Mucosa of descending colon (tissue), 3 donors: Measurements from ENCODE around the gene ABCA4. TPM values are rescaled to one million over a fixed set of nuclear protein-coding genes. Genes with fewer than 3 reads are reported as not detected.

ENCODE experiments used
- ATAC-seq: fragments of 200-7000 bp; cut with Tn5 transposase; one replicate; pipeline ENCODE4 v1.9.1; 2020; ENCODE audit warnings: mild to moderate bottlenecking, moderate library complexity
- DNase-seq, 3 donors: peaks; one replicate each; pipeline ENCODE4 v3.0.0-alpha.2; 2020
- H3K36me3 ChIP-seq: fragments of 200-600 bp; one replicate; pipeline ENCODE4 v1.8.0; 2021; ENCODE audit warnings: low read depth, mild to moderate bottlenecking
- H3K4me1 ChIP-seq: fragments of 200-600 bp; one replicate; pipeline ENCODE4 v1.8.0; 2021; ENCODE audit warnings: low read depth, mild to moderate bottlenecking
- H3K4me3 ChIP-seq: fragments of 200-600 bp; one replicate; pipeline ENCODE4 v1.8.0; 2021; ENCODE audit warnings: mild to moderate bottlenecking
- H3K9me3 ChIP-seq: fragments of 200-600 bp; one replicate; pipeline ENCODE4 v1.8.0; 2021; ENCODE audit warnings: mild to moderate bottlenecking
- CTCF ChIP-seq: fragments of 200-600 bp; IDR thresholded peaks from one replicate; pipeline ENCODE4 v1.8.0; 2022; ENCODE audit warnings: antibody characterized with exemption, mild to moderate bottlenecking
- intact Hi-C, 2 donors: fragments of 100-400 bp; cut with DNase I in 1 of 2; cut with micrococcal nuclease in 1 of 2; formaldehyde crosslinking; loops; one replicate each; pipeline versions ENCODE4 v1.11.0 to v1.11.1; 2022; cut with DNase I, micrococcal nuclease
- total RNA-seq, 3 donors: library from RNA; stranded (reverse); fragmentation: NEBNext Ultra II Directional in 2 of 3; extraction: Animal tissue kit (Norgen Biotek cat#: 25700) in 2 of 3; gene quantifications; one replicate each; pipeline versions ENCODE4 v1.2.1 to v1.2.4, GENCODE V29; 2021 to 2023
- donor health status: DM: no; HTN: no; CAD: no; lungs with moderate emphysema.
- donor health status: DM: no; HTN: no; CAD: no.
- donor health status: DM: no; HTN: yes; CAD: no.

ABCA4 gene
- total RNA-seq, 3 donors from 2014 or later = 0.34 to 1.0 TPM; not detected in 1

- no peaks in the 10 kb centered on the region for H3K36me3 ChIP-seq
- no peaks in the 10 kb centered on the region for H3K9me3 ChIP-seq
- ATAC-seq = no peak
- no peak for DNase-seq
- no peak overlapping the region for H3K4me3 ChIP-seq
- no peak for TF ChIP-seq CTCF
- intact Hi-C loops = no loop called here
- H3K4me1 ChIP-seq = no peaks in the 10 kb centered on the region
Observed at GRCh38 chr1:94038511-94038910, 82.4 kb downstream of the ABCA4 start.

- ATAC-seq (no peak), DNase-seq (no peak)
- Histone ChIP-seq H3K9me3 (no peaks in the 10 kb centered on the region), H3K36me3 (no peaks in the 10 kb centered on the region), H3K4me1 (no peaks in the 10 kb centered on the region), H3K4me3 (no peak overlapping the region)
- no peak for TF ChIP-seq CTCF
- intact Hi-C loops = no loop called here
Observed at GRCh38 chr1:94037392-94038229, 83.3 kb downstream of the ABCA4 start.

DNA sequence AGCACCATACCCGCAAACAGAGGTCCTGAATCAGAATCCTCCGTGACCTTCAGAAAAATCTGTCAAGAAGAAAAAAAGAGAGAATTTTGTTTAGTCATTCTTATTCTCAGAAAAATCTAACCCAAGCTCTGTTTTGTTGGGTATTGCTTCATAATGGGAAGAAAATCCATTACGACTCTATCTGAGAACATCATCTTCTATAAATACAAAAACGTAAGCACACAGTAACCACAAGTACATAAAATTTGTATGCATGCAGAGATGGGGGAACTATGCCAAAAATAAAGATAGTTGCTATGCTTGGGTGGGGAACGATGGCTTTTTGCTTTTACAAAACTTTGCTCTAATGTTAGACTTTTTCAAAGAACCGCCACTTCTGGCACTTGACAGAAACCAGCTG is 84.2 kb downstream of the ABCA4 start:
- Histone ChIP-seq H3K36me3 (no peaks in the 10 kb centered on the region), H3K9me3 (no peaks in the 10 kb centered on the region), H3K4me3 (no peak overlapping the region), H3K4me1 (no peaks in the 10 kb centered on the region)
- DNase-seq = no peak
- TF ChIP-seq CTCF = no peak
- no peak for ATAC-seq
- intact Hi-C loops = no loop called here

DNA sequence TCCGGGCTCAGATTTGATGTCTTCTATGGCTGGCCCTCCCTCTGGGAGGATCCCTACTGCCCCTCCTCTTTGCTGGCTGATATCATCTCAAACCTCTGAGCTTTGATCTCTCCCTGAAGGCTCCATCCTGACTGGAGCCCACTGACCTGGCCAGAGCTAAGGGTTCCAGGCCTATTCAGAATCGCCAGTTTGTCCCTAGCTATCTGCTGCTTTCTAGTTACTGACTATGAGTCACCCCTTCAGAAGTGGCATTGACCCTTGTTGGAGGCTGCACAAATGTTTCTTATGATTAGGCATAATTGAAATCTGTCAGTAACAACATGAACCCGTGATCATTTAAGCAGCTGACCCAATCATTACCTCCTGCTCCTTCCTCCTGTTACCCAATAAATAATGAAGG is 87.1 kb downstream of the ABCA4 start:
- no peak for ATAC-seq
- intact Hi-C loops = no loop called here

GRCh38 chr1:94032637-94033036 is 88.3 kb downstream of the ABCA4 start:
- DNase-seq = no peak
- no peaks in the 10 kb centered on the region for H3K9me3 ChIP-seq
- intact Hi-C loops = no loop called here
- no peak for ATAC-seq
- H3K4me1 ChIP-seq = no peaks in the 10 kb centered on the region
- H3K4me3 ChIP-seq = no peak overlapping the region
- no peaks in the 10 kb centered on the region for H3K36me3 ChIP-seq
- TF ChIP-seq CTCF = no peak

More for the DNA sequence above, 87.1 kb downstream of the ABCA4 start:
- no peak for DNase-seq
- Histone ChIP-seq H3K4me1 (no peaks in the 10 kb centered on the region), H3K9me3 (no peaks in the 10 kb centered on the region), H3K36me3 (no peaks in the 10 kb centered on the region), H3K4me3 (no peak overlapping the region)
- TF ChIP-seq CTCF = no peak
